Subcutaneous adipose tissue (tissue), 4 donors: ENCODE data around the gene USP25. TPM values are rescaled to one million over a fixed set of nuclear protein-coding genes. Genes with fewer than 3 reads are reported as not detected.

Experiments used
- CTCF ChIP-seq: fragments of 450-650 bp; IDR thresholded peaks from one replicate; pipeline ENCODE4 v1.5.1; 2016; ENCODE audit warnings: low read depth, mild to moderate bottlenecking, control low read depth, antibody characterized with exemption, moderate library complexity
- total RNA-seq, 4 donors: library from RNA; depleted of rRNA; stranded (reverse); fragments of >200 nt; gene quantifications; one replicate each; pipeline ENCODE4 v1.1.0, GENCODE V29; 2016

Gene USP25
- total RNA-seq, 4 donors from 2014 or later, result 61.9 to 93.9 (median 72.8) TPM

- TF ChIP-seq CTCF, result no peak
These were observed 128.0 kb downstream of the USP25 start for GRCh38 chr21:15857740-15858139.

- TF ChIP-seq CTCF, result no peak
These were observed 130.8 kb downstream of the USP25 start for GRCh38 chr21:15860541-15860940.

GRCh38 chr21:15868940-15869339 is 139.2 kb downstream of the USP25 start:
- TF ChIP-seq CTCF, result no peak

- TF ChIP-seq CTCF, result no peak
These were observed 141.0 kb downstream of the USP25 start for GRCh38 chr21:15870819-15871218.

GRCh38 chr21:15872236-15872635 is 142.5 kb downstream of the USP25 start:
- no peak for TF ChIP-seq CTCF

- TF ChIP-seq CTCF, result no peak
These were observed 144.8 kb downstream of the USP25 start for GRCh38 chr21:15874615-15875014.

GRCh38 chr21:15875286-15875685 is 145.5 kb downstream of the USP25 start:
- TF ChIP-seq CTCF, result no peak
